BE2C (cell line): ENCODE results near the gene TMED5. TPM values are rescaled to one million over a fixed set of nuclear protein-coding genes. Genes with fewer than 3 reads are reported as not detected.
"Not testable (repeated sequence)": the region's sequence is repeated elsewhere in the genome, so short reads cannot be mapped to it uniquely, and the experiment has no call there.

Source experiments
- DNase-seq: peaks from one replicate; pipeline ENCODE4 v3.0.0-alpha.2; 2020
- H3K27me3 ChIP-seq: fragments of 250-450 bp; sonication (Bioruptor Pico); 2 replicates; pipeline ENCODE4 v1.5.1; 2020; ENCODE audit warnings: mild to moderate bottlenecking
- H3K36me3 ChIP-seq: fragments of 250-450 bp; sonication (Bioruptor Pico); 2 replicates; pipeline ENCODE4 v1.5.1; 2020; ENCODE audit warnings: mild to moderate bottlenecking
- H3K4me1 ChIP-seq: fragments of 250-450 bp; sonication (Bioruptor Pico); 2 replicates; pipeline ENCODE4 v1.5.1; 2020
- H3K4me3 ChIP-seq: 2 replicates; pipeline ENCODE4 v1.5.1; 2011; ENCODE audit warnings: low read depth, low read length
- H3K9me3 ChIP-seq: fragments of 250-450 bp; sonication (Bioruptor Pico); 2 replicates; pipeline ENCODE4 v1.5.1; 2020
- CTCF ChIP-seq: IDR thresholded peaks from 2 replicates; pipeline ENCODE4 v1.5.1; 2012; ENCODE audit warnings: mild to moderate bottlenecking, low read depth, low read length
- polyA plus RNA-seq: library from polyadenylated mRNA; unstranded; fragments of >200 nt; gene quantifications from one replicate; pipeline ENCODE4 v1.2.1, GENCODE V29; 2012; ENCODE audit warnings: low read depth, missing spikeins; ENCODE audit not compliant: insufficient read length, insufficient read depth

The TMED5 gene
- 10.0 TPM for polyA plus RNA-seq

- TF ChIP-seq CTCF: no peak
- no peaks in the 10 kb centered on the region for H3K9me3 ChIP-seq
- H3K27me3 ChIP-seq: no peaks in the 10 kb centered on the region
- DNase-seq: peak; percentile 93
- H3K4me1 ChIP-seq: no peaks in the 10 kb centered on the region
- peak within 1 kb of the TSS; percentile 84 for H3K4me3 ChIP-seq
- H3K36me3 ChIP-seq: no peaks in the 10 kb centered on the region
Observed at GRCh38 chr1:93179886-93180722, at the start of gene TMED5. TMED5 (minus strand) TSS chr1:93180413; CDS start chr1:93180242, 171 bp downstream.

DNA sequence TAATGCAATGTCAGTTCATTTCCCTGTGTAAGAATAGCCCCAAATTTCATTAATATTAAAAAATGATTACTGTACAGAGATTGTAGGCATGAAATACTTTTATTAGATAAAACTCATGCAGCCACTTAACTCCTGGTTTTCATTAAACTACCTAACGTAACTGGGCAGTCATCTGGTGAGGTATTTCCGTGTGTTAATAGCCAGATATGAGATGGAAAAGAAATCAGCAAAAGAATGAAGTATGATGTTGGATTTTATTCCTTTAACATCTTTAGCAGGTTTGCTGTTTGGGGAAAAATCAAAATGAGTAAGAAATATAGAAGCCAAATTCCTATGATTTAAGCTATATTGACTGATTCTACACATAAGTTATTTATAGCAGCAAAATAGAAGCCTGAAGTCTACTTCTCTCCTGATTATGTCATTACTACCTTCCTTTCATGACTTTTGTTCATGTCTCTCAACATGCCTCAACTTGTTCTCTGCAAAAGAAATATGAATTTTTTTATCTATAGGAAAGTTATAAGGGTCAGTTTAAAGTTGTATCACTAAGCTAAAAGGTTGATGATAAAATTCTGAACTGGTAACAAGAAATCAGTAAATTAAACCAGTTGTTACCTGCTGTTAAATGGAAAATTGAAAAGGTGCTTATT lies 42.9 kb upstream of the TMED5 start:
- no peaks in the 10 kb centered on the region; the same call in 1 of the 2 replicates for H3K36me3 ChIP-seq
- H3K9me3 ChIP-seq: no peaks in the 10 kb centered on the region
- no peak overlapping the region for H3K4me3 ChIP-seq
- no peak for DNase-seq
- no peaks in the 10 kb centered on the region for H3K27me3 ChIP-seq
- TF ChIP-seq CTCF: no peak
- H3K4me1 ChIP-seq: no peaks in the 10 kb centered on the region

- no peak for DNase-seq
- Histone ChIP-seq H3K4me1 (no peaks in the 10 kb centered on the region), H3K36me3 (no peaks in the 10 kb centered on the region; the same call in 1 of the 2 replicates), H3K9me3 (no peaks in the 10 kb centered on the region), H3K4me3 (no peak overlapping the region), H3K27me3 (no peaks in the 10 kb centered on the region)
- no peak for TF ChIP-seq CTCF
Observed at GRCh38 chr1:93221913-93222312, 41.7 kb upstream of the TMED5 start.

DNA sequence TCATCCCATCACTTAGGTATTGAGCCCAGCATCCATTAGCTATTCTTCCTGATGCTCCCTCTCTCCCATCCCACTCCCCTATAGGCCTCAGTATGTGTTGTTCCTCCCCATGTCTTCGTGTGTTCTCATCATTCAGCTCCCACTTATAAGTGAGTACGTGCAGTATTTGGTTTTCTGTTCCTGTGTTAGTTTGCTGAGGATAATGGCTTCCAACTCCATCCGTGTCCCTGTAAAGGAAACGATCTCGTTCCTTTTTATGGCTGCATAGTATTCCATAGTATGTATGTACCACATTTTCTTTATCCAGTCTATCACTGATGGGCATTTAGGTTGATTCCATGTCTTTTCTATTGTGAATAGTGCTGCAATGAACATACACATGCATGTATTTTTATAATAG lies 40.5 kb upstream of the TMED5 start:
- not testable (repeated sequence) for H3K9me3 ChIP-seq, H3K36me3 ChIP-seq, H3K4me1 ChIP-seq, H3K27me3 ChIP-seq, DNase-seq, H3K4me3 ChIP-seq

DNA sequence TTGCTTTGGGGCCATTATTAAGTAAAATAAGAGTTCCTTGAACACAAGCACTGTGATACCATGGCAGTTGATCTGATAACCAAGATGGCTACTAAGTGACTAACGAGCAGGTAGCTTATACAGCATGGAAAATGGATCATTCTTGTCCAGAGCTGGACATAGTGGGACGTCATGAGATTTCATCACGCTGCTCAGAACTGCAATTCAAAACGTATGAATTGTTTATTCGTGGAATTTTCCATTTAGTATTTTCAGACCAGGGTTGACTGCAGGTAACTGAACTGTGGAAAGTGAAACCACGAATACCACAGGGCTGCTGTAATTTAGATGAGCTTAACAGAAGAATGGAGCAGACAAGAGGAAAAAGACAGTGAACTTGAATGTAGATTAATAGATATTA lies 39.2 kb upstream of the TMED5 start:
- H3K9me3 ChIP-seq: no peaks in the 10 kb centered on the region
- H3K27me3 ChIP-seq: no peaks in the 10 kb centered on the region
- no peaks in the 10 kb centered on the region; the same call in 1 of the 2 replicates for H3K36me3 ChIP-seq
- H3K4me1 ChIP-seq: no peaks in the 10 kb centered on the region
- no peak for TF ChIP-seq CTCF
- no peak overlapping the region for H3K4me3 ChIP-seq
- DNase-seq: no peak

- Histone ChIP-seq H3K27me3 (no peaks in the 10 kb centered on the region), H3K36me3 (no peaks in the 10 kb centered on the region), H3K4me3 (no peak overlapping the region), H3K9me3 (no peaks in the 10 kb centered on the region), H3K4me1 (no peaks in the 10 kb centered on the region)
- no peak for TF ChIP-seq CTCF
- no peak for DNase-seq
Observed at GRCh38 chr1:93215322-93215721, 35.1 kb upstream of the TMED5 start.
